GM19238 (cell line): Measurements from ENCODE around the gene NDFIP1.
"Not testable (repeated sequence)": the region's sequence is repeated elsewhere in the genome, so short reads cannot be mapped to it uniquely, and the experiment has no call there.

ENCODE experiments used
- DNase-seq: peaks from one replicate; pipeline ENCODE4 v3.0.0; 2011; ENCODE audit warnings: low spot score; ENCODE audit not compliant: insufficient read length

Gene NDFIP1

GRCh38 chr5:142108432-142109330, at the start of gene NDFIP1:
TSS of gene NDFIP1 (plus strand) at chr5:142108779. CDS start at chr5:142108975, 196 bp downstream.
- DNase-seq, result peak; percentile 64

GRCh38 chr5:142059304-142059940, 49.2 kb upstream of the NDFIP1 start:
- DNase-seq, result no peak

GRCh38 chr5:142063376-142063775, 45.2 kb upstream of the NDFIP1 start:
- DNase-seq, result no peak

- no peak for DNase-seq
Observed at GRCh38 chr5:142063878-142064331, 44.7 kb upstream of the NDFIP1 start.

- DNase-seq, result no peak
Observed at GRCh38 chr5:142065273-142065672, 43.3 kb upstream of the NDFIP1 start.

GRCh38 chr5:142069606-142070399, 38.8 kb upstream of the NDFIP1 start:
- no peak for DNase-seq

GRCh38 chr5:142070734-142071133, 37.8 kb upstream of the NDFIP1 start:
- DNase-seq, result no peak

- DNase-seq, result no peak
Observed at GRCh38 chr5:142072488-142072887, 36.1 kb upstream of the NDFIP1 start.

GRCh38 chr5:142073362-142073988, 35.1 kb upstream of the NDFIP1 start:
- DNase-seq, result no peak

- no peak for DNase-seq
Observed at GRCh38 chr5:142074006-142074405, 34.6 kb upstream of the NDFIP1 start.

- no peak for DNase-seq
Observed at GRCh38 chr5:142078221-142078620, 30.4 kb upstream of the NDFIP1 start.

- no peak for DNase-seq
Observed at GRCh38 chr5:142078706-142079105, 29.9 kb upstream of the NDFIP1 start.

- DNase-seq, result no peak
Observed at GRCh38 chr5:142079306-142079721, 29.3 kb upstream of the NDFIP1 start.

- DNase-seq, result no peak
Observed at GRCh38 chr5:142080248-142080647, 28.3 kb upstream of the NDFIP1 start.

- no peak for DNase-seq
Observed at GRCh38 chr5:142082182-142082781, 26.3 kb upstream of the NDFIP1 start.

- no peak for DNase-seq
Observed at GRCh38 chr5:142086229-142086628, 22.4 kb upstream of the NDFIP1 start.

- DNase-seq, result no peak
Observed at GRCh38 chr5:142086679-142087078, 21.9 kb upstream of the NDFIP1 start.

- DNase-seq, result no peak
Observed at GRCh38 chr5:142087920-142088679, 20.5 kb upstream of the NDFIP1 start.

- not testable (repeated sequence) for DNase-seq
Observed at GRCh38 chr5:142088855-142089479, 19.6 kb upstream of the NDFIP1 start.

GRCh38 chr5:142091012-142091411, 17.6 kb upstream of the NDFIP1 start:
- no peak for DNase-seq
